Stimulated activated CD8-positive, alpha-beta memory T cell treated with anti-CD3 and anti-CD28 coated beads, Interleukin-7, amount 100 ng/mL, for 1 hour (primary cell): ENCODE measurements around the gene C10orf71.

ENCODE experiments used
- DNase-seq, 2 donors: peaks; one replicate each; pipeline ENCODE4 v3.0.0-alpha.2; 2020; ENCODE audit warnings: low read depth in 2 of 2

Gene C10orf71

GRCh38 chr10:49272251-49273081, 26.5 kb upstream of the C10orf71 start:
- DNase-seq, result no peak

GRCh38 chr10:49273082-49273465, 25.9 kb upstream of the C10orf71 start:
- no peak for DNase-seq

- no peak for DNase-seq
These were observed 25.3 kb upstream of the C10orf71 start for GRCh38 chr10:49273626-49274025.

- no peak for DNase-seq
These were observed 24.1 kb upstream of the C10orf71 start for GRCh38 chr10:49274886-49275285.

GRCh38 chr10:49275896-49276295, 23.1 kb upstream of the C10orf71 start:
- DNase-seq, result no peak

GRCh38 chr10:49276596-49276995, 22.4 kb upstream of the C10orf71 start:
- no peak for DNase-seq

DNA sequence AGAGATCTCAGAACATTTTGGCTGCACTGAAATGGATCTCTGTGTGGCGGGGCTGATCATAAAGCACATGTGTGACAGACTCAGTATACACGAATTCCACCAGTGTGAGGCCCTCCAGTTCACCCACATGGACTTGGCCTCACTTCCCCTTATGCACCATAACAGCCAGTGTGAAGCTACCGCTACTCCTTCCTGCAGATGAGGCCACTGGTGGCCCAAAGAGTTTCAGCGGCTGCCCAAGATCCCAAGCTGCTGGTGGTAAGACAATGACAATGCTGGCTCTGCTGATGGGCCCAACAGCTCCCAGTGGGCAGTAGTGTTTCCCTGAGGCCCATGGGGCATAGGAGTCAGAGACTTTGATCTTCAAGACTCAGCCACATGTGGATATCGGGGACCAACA, 21.0 kb upstream of the C10orf71 start:
- no peak for DNase-seq

DNA sequence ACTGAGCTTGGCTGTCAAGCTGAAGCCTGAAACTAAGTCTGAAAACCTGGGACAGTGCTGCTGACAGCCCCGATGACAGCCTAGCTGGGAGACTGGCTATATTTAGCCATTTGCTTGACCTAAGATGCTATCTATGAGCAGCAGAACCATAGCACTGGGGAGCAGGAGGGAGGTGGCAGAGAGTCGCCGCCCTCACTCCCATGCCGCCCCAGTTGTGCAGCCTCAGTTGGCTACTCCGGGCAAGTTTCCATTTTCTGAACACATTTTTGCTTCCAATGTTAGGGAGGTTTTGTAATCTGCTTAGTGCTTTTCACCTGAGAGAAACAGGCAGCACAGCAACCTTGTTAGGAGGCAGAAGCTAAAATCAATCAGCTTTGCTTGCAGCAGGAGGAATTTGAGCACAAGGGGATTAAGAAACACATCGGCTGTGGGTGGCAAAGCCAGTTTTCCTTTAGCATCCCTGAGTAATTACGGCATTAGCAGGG, 20.4 kb upstream of the C10orf71 start:
- DNase-seq, result no peak

GRCh38 chr10:49279015-49279880, 19.7 kb upstream of the C10orf71 start:
- DNase-seq, result no peak

DNA sequence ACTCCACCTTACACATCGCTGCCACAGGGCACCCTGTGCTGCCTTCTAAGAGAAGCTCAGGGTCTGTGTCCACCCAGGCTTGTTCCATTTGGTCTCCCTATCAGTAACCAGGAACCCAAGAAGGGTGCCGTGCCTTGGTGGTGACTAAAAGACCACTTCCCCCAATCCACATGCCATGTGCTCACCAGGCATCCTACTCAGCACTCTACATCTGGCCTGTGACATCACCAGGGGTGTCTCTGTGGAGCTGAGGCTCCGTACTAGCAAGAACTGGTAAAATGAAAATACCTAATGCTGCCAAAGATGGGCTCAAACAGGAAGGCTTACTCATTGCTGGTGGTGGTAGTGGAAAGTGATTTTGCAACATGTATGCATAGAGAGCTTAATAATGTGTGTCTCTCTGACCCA, 19.0 kb upstream of the C10orf71 start:
- no peak for DNase-seq

DNA sequence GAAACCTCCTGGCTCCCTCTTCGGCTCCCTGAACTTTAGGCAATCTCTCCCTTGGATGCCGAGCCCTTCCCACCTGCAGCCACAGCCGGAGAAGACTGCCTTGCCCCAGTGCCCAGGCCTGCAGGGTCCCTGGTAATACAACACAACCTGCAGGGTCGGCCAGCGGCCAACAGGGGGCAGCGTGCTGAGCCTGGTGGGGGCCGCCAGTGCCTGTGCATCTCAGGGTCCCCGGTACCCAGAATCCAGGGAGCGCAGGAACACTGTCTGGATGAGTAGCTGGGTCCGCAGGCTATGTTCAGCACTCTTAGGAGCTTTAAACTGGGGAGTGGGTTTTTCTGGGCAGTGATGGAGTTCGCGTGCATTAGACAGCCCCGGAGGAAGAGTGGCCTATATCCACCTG, 17.5 kb upstream of the C10orf71 start:
- no peak for DNase-seq

DNA sequence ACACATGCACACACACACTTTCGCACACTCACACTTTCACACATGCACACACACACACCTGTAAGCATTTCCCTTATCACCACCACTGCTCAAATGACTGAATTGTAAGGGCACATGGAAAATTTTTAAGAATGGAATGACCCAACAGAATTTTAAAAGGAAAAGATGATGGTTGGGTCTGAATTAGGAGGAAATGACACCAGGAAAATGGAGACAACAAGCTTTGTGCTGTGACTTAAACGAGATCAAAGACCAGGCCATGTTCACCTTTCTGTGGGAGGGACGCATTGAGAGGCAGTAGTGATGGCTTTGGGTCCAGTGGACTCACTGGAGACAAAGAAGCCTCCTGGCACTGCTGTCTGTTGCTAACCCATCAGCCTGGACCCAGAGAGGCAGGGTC, 16.7 kb upstream of the C10orf71 start:
- no peak for DNase-seq

GRCh38 chr10:49282879-49283341, 16.1 kb upstream of the C10orf71 start:
- DNase-seq, result no peak

- no peak for DNase-seq
These were observed 15.5 kb upstream of the C10orf71 start for GRCh38 chr10:49283491-49283890.

DNA sequence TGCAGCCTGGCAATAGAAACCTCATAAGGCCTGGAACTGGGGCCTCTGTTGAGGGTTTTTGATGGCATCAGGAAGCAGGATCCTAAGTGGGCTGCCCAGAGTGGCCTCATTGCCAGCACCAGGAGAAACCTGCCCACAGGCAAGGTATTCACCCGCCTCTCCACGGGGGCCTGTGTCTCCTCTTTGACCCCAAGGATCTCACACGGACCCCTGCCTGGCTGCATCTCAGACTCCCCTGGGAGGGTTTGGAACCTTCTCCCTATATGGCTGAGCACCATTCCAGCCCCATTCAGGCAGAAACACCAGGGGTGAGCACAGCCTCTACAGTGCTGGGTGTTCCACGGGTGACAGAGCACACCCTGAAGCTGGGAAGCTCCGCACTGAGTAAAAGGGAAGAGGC, 14.6 kb upstream of the C10orf71 start:
- DNase-seq, result no peak

DNA sequence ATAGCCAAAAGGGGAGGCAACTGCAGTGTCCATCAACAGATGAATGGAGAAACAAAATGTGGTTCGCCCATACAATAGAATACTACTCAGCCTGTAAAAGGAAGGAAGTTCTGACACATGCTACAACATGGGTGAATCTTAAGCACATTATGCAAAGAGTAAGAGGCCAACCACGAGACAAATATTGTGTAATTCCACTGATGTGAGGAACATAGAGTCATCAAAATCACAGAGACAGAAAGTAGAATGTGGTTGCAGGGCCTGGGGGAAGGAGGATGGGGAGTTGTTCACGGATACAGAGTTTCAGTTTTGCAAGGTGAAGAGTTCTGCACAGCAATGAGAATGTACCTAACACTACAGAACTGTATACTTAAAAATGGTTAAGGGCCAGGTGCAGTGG, 13.7 kb upstream of the C10orf71 start:
- no peak for DNase-seq

DNA sequence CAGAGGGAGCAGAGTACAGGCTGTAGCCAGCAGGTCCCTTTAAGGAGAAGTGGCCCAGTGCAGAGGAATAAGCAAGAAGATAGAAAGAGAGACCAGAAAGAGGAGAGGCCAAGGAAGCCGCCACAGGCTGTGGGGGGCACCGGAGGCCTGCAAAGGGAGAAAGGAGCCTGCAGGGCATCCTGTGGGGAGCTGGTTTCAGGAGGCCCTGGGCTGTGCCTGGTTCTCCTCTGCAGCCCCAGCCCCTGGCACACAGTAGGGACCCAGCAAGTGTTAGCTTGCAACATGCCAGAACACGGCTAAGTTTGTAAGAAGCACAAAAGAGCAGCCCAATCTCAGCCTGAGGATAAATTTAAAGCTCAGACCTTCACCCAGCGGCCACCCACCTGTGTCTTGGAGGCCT, 12.3 kb upstream of the C10orf71 start:
- DNase-seq, result no peak

DNA sequence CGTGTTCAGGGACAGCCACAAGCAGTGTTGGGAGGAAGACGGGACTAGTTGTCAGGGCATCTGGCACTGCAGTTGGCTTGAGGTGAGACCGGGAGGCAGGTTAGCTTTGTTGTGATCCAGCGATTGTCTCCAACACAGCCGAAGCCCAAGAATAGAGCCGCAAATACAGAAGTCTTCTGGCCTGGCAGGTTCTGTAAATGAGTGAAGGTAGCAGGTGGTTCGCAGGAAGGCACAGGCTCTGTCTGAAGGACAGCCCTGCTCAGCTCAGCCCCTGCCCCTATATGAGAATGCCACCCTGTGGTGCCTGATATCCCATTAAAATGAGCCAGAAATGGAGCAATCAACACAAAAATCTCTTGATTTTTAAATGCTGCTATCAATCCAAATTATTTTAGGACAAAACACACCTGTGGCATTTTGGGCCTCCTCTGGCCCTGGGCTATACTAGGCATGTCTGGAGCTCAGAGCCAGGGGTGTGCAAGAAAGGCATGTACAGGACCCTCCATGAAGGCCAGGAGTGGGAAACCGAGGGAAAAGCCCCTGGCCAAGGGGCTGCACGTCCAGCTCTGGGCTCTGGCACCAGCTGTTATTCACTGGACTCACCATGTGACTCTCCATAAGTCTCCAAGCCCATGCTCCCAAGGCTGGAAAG, 11.2 kb upstream of the C10orf71 start:
- DNase-seq, result no peak

- no peak for DNase-seq
These were observed 10.5 kb upstream of the C10orf71 start for GRCh38 chr10:49288341-49289065.

DNA sequence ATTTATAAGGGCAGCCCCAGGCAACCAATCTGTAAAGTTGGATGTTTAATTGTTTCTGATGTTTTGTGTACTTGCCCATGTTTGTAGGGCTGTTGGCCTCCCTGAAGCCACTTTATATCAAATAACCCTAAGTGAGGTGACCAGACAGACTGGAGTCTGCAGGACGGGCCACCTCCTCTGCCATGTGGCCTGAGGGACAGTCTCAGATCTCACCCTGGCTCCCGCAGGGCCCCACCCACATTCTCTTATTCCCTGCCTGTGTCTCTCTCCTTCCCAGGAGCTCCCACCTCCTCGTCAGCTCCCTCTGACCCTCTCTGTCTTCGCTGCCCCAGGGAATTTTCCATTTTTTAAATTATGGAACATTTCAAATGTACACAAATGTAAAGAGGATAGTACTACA, 9.5 kb upstream of the C10orf71 start:
- DNase-seq, result no peak

- no peak for DNase-seq
These were observed 8.8 kb upstream of the C10orf71 start for GRCh38 chr10:49290131-49290530.

- DNase-seq, result no peak
These were observed 8.4 kb upstream of the C10orf71 start for GRCh38 chr10:49290607-49291006.
